SK-N-SH (cell line): ENCODE measurements around the gene HPX. TPM values are rescaled to one million over a fixed set of nuclear protein-coding genes. Genes with fewer than 3 reads are reported as not detected.

Source experiments
- CTCF ChIA-PET: fragments of 300-600, 350-600 bp; formaldehyde crosslinking; extraction: SDS; loops from one replicate; lab custom pipeline; 2021; lab: Yijun Ruan, JAX
- POLR2A ChIA-PET: fragments of 350-600 bp; sonication (Branson Sonifier 250); formaldehyde crosslinking; extraction: SDS; loops from one replicate; lab custom pipeline; 2020; ENCODE audit warnings: antibody characterized with exemption, inconsistent platforms; lab: Yijun Ruan, JAX
- DNase-seq: peaks from one replicate; pipeline ENCODE4 v3.0.0; 2012
- H2AFZ ChIP-seq: fragments of 200-600 bp; sonication (generic); 2 replicates; pipeline ENCODE4 v1.8.1; 2016; ENCODE audit warnings: antibody characterized with exemption, mild to moderate bottlenecking, low read depth
- H3F3A ChIP-seq: fragments of 200-600 bp; sonication (generic); replicated peaks from 2 replicates; pipeline ENCODE3; 2016; ENCODE audit warnings: antibody characterized with exemption, mild to moderate bottlenecking; ENCODE audit not compliant: insufficient read depth
- H3K27ac ChIP-seq, 2 experiments: fragments of 200-500 bp in 1 of 2; fragments of 200-600 bp in 1 of 2; sonication (Bioruptor generic) in 1 of 2; sonication (generic), shearing (Covaris generic) in 1 of 2; 2 replicates each; pipeline versions ENCODE4 v1.5.1 to v1.6.1; 2014 to 2016; ENCODE audit warnings: low read depth in 2 of 2, inconsistent platforms in 1 of 2, low read length in 1 of 2, mild to moderate bottlenecking in 1 of 2, mixed read lengths in 1 of 2
- H3K27me3 ChIP-seq: fragments of 200-600 bp; sonication (generic), shearing (Covaris generic); 2 replicates; pipeline ENCODE4 v1.6.1; 2016; ENCODE audit warnings: mixed run types; ENCODE audit not compliant: insufficient read depth
- H3K36me3 ChIP-seq, 2 experiments: fragments of 200-500 bp in 1 of 2; fragments of 200-600 bp in 1 of 2; sonication (Bioruptor generic) in 1 of 2; sonication (generic) in 1 of 2; replicated peaks in 1 of 2; 2 replicates each; pipeline versions ENCODE3 to v1.5.1; 2014 to 2016; ENCODE audit warnings: low read length in 1 of 2, mild to moderate bottlenecking in 1 of 2; ENCODE audit not compliant: insufficient read depth in 2 of 2, control insufficient read depth in 1 of 2
- H3K4me1 ChIP-seq, 2 experiments: fragments of 200-500 bp in 1 of 2; fragments of 200-600 bp in 1 of 2; sonication (Bioruptor generic) in 1 of 2; sonication (generic), shearing (Covaris generic) in 1 of 2; 2 replicates each; pipeline versions ENCODE4 v1.5.1 to v1.6.1; 2014 to 2016; ENCODE audit warnings: low read depth in 1 of 2, low read length in 1 of 2, mixed run types in 1 of 2; ENCODE audit not compliant: insufficient read depth in 2 of 2, control insufficient read depth in 1 of 2
- H3K4me2 ChIP-seq: fragments of 200-600 bp; sonication (generic), shearing (Covaris generic); 2 replicates; pipeline ENCODE4 v1.6.1; 2017; ENCODE audit warnings: mixed run types
- H3K4me3 ChIP-seq, 2 experiments: fragments of 200-500 bp in 1 of 2; fragments of 200-600 bp in 1 of 2; sonication (Bioruptor generic) in 1 of 2; sonication (generic), shearing (Covaris generic) in 1 of 2; 2 replicates each; pipeline versions ENCODE4 v1.5.1 to v1.8.1; 2014 to 2016; ENCODE audit warnings: low read depth in 2 of 2, inconsistent platforms in 1 of 2, low read length in 1 of 2, mild to moderate bottlenecking in 1 of 2, mixed read lengths in 1 of 2, moderate library complexity in 1 of 2
- H3K79me2 ChIP-seq: fragments of 200-600 bp; sonication (generic); 2 replicates; pipeline ENCODE4 v1.8.1; 2017; ENCODE audit warnings: mild to moderate bottlenecking; ENCODE audit not compliant: insufficient read depth
- H3K9ac ChIP-seq: fragments of 200-600 bp; sonication (generic); 2 replicates; pipeline ENCODE4 v1.6.1; 2017; ENCODE audit warnings: mixed run types
- H3K9me2 ChIP-seq: fragments of 200-600 bp; sonication (generic); 2 replicates; pipeline ENCODE4 v1.6.1; 2017; ENCODE audit warnings: mixed run types
- H3K9me3 ChIP-seq: fragments of 200-600 bp; sonication (generic); 2 replicates; pipeline ENCODE4 v1.6.1; 2017; ENCODE audit warnings: mixed run types, mild to moderate bottlenecking, moderate library complexity
- H4K20me1 ChIP-seq: fragments of 200-600 bp; sonication (generic); 2 replicates; pipeline ENCODE4 v1.6.1; 2017; ENCODE audit warnings: mild to moderate bottlenecking, mixed run types; ENCODE audit not compliant: insufficient read depth
- CHD2 ChIP-seq: fragments of 150-350 bp; IDR thresholded peaks from 2 replicates; pipeline ENCODE4 v1.6.1; 2018; ENCODE audit warnings: low read length; ENCODE audit not compliant: partially characterized antibody
- ELF1 ChIP-seq: IDR thresholded peaks from 2 replicates; pipeline ENCODE4 v1.4.0; 2012
- EP300 ChIP-seq, 2 experiments: IDR thresholded peaks; 2 replicates each; pipeline versions ENCODE4 v1.4.0 to v1.6.1; 2012; ENCODE audit warnings: borderline replicate concordance in 1 of 2, low read depth in 1 of 2, low read length in 1 of 2
- EZH2phosphoT487 ChIP-seq: fragments of 200-600 bp; sonication (generic); IDR thresholded peaks from 2 replicates; pipeline ENCODE4 v1.6.1; 2017; ENCODE audit warnings: low read depth, mixed run types, mild to moderate bottlenecking, antibody characterized with exemption, moderate library complexity, borderline replicate concordance
- FOSL2 ChIP-seq: IDR thresholded peaks from 2 replicates; pipeline ENCODE4 v1.4.0; 2012; ENCODE audit warnings: low read depth, mild to moderate bottlenecking, moderate library complexity, borderline replicate concordance
- FOXJ3 ChIP-seq: sonication (generic); formaldehyde crosslinking; IDR thresholded peaks from 2 replicates; pipeline ENCODE4 v1.5.1; 2020; ENCODE audit warnings: mild to moderate bottlenecking, missing genetic modification reagents
- FOXM1 ChIP-seq: IDR thresholded peaks from 2 replicates; pipeline ENCODE4 v1.4.0; 2012; ENCODE audit warnings: low read depth, mild to moderate bottlenecking
- GABPA ChIP-seq: IDR thresholded peaks from 2 replicates; pipeline ENCODE4 v1.4.0; 2012; ENCODE audit warnings: low read depth, mild to moderate bottlenecking
- MEF2A ChIP-seq: IDR thresholded peaks from 2 replicates; pipeline ENCODE4 v1.4.0; 2012; ENCODE audit warnings: low read depth, borderline replicate concordance
- NFIC ChIP-seq: IDR thresholded peaks from 2 replicates; pipeline ENCODE4 v1.4.0; 2012; ENCODE audit warnings: borderline replicate concordance
- NRF1 ChIP-seq: IDR thresholded peaks from 2 replicates; pipeline ENCODE4 v1.6.1; 2012; ENCODE audit warnings: low read depth, mild to moderate bottlenecking, low read length
- POLR2AphosphoS5 ChIP-seq: IDR thresholded peaks from 2 replicates; pipeline ENCODE4 v1.6.1; 2012; ENCODE audit warnings: low read depth, low read length
- RAD21 ChIP-seq: IDR thresholded peaks from 2 replicates; pipeline ENCODE4 v1.6.1; 2012; ENCODE audit warnings: mild to moderate bottlenecking, low read length
- RCOR1 ChIP-seq: fragments of 150-350 bp; IDR thresholded peaks from 2 replicates; pipeline ENCODE4 v1.6.1; 2017; ENCODE audit warnings: antibody characterized with exemption, low read length
- REST ChIP-seq: IDR thresholded peaks from 2 replicates; pipeline ENCODE4 v1.6.1; 2012; ENCODE audit warnings: mild to moderate bottlenecking, low read depth, low read length, moderate library complexity
- SIN3A ChIP-seq: IDR thresholded peaks from 2 replicates; pipeline ENCODE4 v1.6.1; 2012; ENCODE audit warnings: low read depth, mild to moderate bottlenecking, low read length, moderate library complexity, borderline replicate concordance
- TCF12 ChIP-seq: IDR thresholded peaks from 2 replicates; pipeline ENCODE4 v1.4.0; 2012
- USF1 ChIP-seq: IDR thresholded peaks from 2 replicates; pipeline ENCODE4 v1.4.0; 2012; ENCODE audit warnings: low read depth, borderline replicate concordance
- USF2 ChIP-seq: fragments of 150-350 bp; IDR thresholded peaks from 2 replicates; pipeline ENCODE4 v1.6.1; 2017; ENCODE audit warnings: antibody characterized with exemption, low read length, low read depth, borderline replicate concordance
- WGBS: methylation state at CpG from one replicate; pipeline ENCODE4 v1.1.6; 2017; ENCODE audit warnings: low lambda C conversion rate; 5-methylcytosine and 5-hydroxymethylcytosine counted together
- polyA plus RNA-seq, 3 experiments: library from polyadenylated mRNA; depleted of rRNA; stranded (reverse); fragments of >200 nt; gene quantifications; 2 replicates each; pipeline ENCODE4 v1.2.3, GENCODE V29; 2012
- TF ChIP-seq, protein P1 (sequence below): fragments of 150-350 bp; IDR thresholded peaks from 2 replicates; pipeline ENCODE4 v1.6.1; 2016; ENCODE audit warnings: mild to moderate bottlenecking, low read depth, low read length

HPX gene
- polyA plus RNA-seq, 1 of the 3 experiments (the other 2 are of a cell fraction): 1.8 TPM

DNA sequence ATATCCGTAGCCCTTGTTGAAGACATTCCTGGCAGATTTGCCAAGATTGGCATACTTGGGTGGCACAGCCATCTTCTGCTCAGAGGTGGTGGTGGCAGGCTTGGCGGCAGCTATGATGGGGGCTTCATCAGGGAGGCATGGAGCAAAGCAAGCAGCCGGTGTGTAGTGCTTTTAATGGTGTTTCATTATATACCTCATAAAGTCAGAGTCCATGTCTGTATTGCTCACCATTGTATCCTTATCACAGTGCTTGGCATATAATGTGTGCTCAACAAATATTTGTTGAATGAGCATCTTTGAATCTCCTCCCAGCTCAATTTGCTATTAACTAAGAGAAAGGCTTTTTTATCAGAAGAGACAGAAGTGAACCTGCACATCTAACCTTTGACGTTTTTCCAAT lies 48.5 kb upstream of the HPX start (continued):
- TF ChIP-seq EZH2phosphoT487 (no peak), USF2 (no peak), NFIC (no peak), CHD2 (no peak), EP300 (IDR thresholded peaks at IDR 0.05; ENCODE audit: borderline replicate concordance in 1 of 2, low read depth in 1 of 2, low read length in 1 of 2) (no peak), NRF1 (no peak), MEF2A (no peak)
- TF ChIP-seq, protein P1, sequence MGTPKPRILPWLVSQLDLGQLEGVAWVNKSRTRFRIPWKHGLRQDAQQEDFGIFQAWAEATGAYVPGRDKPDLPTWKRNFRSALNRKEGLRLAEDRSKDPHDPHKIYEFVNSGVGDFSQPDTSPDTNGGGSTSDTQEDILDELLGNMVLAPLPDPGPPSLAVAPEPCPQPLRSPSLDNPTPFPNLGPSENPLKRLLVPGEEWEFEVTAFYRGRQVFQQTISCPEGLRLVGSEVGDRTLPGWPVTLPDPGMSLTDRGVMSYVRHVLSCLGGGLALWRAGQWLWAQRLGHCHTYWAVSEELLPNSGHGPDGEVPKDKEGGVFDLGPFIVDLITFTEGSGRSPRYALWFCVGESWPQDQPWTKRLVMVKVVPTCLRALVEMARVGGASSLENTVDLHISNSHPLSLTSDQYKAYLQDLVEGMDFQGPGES: no peak

DNA sequence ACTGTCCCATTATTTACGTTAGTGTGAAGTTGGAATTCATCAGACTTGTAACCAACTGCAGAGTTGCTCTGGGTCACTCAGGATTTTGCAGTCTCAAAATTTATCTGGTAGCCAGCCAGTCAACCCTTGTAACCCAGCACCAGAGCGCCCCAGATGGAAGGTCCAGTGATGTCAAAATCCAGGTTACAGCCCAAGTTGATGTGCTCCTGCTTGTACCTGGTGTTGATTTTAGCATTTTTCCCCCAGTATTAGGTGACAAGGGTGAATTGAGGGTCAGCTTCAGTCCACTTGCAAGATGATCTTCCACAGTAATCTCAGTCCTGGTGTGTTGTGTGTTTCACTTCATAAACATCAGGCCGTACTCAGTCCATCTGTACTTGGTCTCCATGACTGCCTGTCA lies 48.0 kb upstream of the HPX start:
- POLR2A ChIA-PET: no interaction called here
- DNase-seq: no peak
- H2AFZ ChIP-seq: no peak overlapping the region
- peaks cover 7% of the 10 kb centered on the region for H3F3A ChIP-seq
- H3K9me2 ChIP-seq: no peaks in the 10 kb centered on the region
- TF ChIP-seq USF1: no peak
- TF ChIP-seq SIN3A: no peak
- TF ChIP-seq, all 33 proteins: peak for 0
- no peaks in the 10 kb centered on the region for H3K9me3 ChIP-seq
- H3K9ac ChIP-seq: no peak overlapping the region
- H3K79me2 ChIP-seq: peaks cover 36% of the 10 kb centered on the region
- WGBS: 97% methylated on average over 3 of the region's 3 CpGs
- no peaks in the 10 kb centered on the region for H3K4me1 ChIP-seq
- H3K36me3 ChIP-seq: peaks cover 27 to 49% of the 10 kb centered on the region in 2 experiments
- no peak overlapping the region for H3K4me2 ChIP-seq
- CTCF ChIA-PET: interaction anchor here (1.2 to 1.7 kb wide), 6 partner anchors 16 to 268 kb away, joined by 3 to 8 read pairs (median 4); no protein-coding TSS in a partner anchor
- no peaks in the 10 kb centered on the region for H3K27me3 ChIP-seq
- no peak overlapping the region for H3K27ac ChIP-seq
- H4K20me1 ChIP-seq: no peaks in the 10 kb centered on the region
- no peak overlapping the region for H3K4me3 ChIP-seq

- CTCF ChIA-PET: interaction anchor here (1.3 to 1.9 kb wide), 4 partner anchors 18 to 269 kb away, joined by 3 to 8 read pairs (median 4); no protein-coding TSS in a partner anchor
- TF ChIP-seq SIN3A: no peak
- no peak for TF ChIP-seq REST
- TF ChIP-seq GABPA: no peak
- no peak for TF ChIP-seq RCOR1
- no peak for TF ChIP-seq POLR2AphosphoS5
- TF ChIP-seq RAD21: no peak
- no peak for TF ChIP-seq ELF1
- TF ChIP-seq FOSL2: no peak
- no peak for TF ChIP-seq FOXM1
- TF ChIP-seq NRF1: no peak
- TF ChIP-seq FOXJ3 (CRISPR knock-in tag): no peak
- no peak for TF ChIP-seq TCF12
Observed at GRCh38 chr11:6488342-6488741, 47.6 kb upstream of the HPX start.

More at GRCh38 chr11:6488342-6488741, 47.6 kb upstream of the HPX start:
- Histone ChIP-seq H4K20me1 (no peaks in the 10 kb centered on the region), H3K9ac (no peak overlapping the region), H3K9me2 (no peaks in the 10 kb centered on the region), H3K79me2 (peaks cover 41% of the 10 kb centered on the region), H3K27me3 (no peaks in the 10 kb centered on the region), H3K27ac (no peak overlapping the region), H3K9me3 (no peaks in the 10 kb centered on the region), H3K4me3 (no peak overlapping the region), H3K36me3 (peaks cover 32 to 51% of the 10 kb centered on the region in 2 experiments), H3K4me2 (no peak overlapping the region), H3K4me1 (no peaks in the 10 kb centered on the region), H2AFZ (no peak overlapping the region), H3F3A (peaks cover 7% of the 10 kb centered on the region)
- no peak for DNase-seq
- 86% methylated on average over 6 of the region's 6 CpGs for WGBS
- POLR2A ChIA-PET: interaction anchor here (0.6 kb wide), 1 partner anchor 184 kb away, joined by 3 read pairs; no protein-coding TSS in a partner anchor
